ENCODE measurements around the gene SIPA1L3. TPM values are rescaled to one million over a fixed set of nuclear protein-coding genes. Genes with fewer than 3 reads are reported as not detected.

Gene SIPA1L3
- total RNA-seq, 1 donor = 28.9 TPM

DNA sequence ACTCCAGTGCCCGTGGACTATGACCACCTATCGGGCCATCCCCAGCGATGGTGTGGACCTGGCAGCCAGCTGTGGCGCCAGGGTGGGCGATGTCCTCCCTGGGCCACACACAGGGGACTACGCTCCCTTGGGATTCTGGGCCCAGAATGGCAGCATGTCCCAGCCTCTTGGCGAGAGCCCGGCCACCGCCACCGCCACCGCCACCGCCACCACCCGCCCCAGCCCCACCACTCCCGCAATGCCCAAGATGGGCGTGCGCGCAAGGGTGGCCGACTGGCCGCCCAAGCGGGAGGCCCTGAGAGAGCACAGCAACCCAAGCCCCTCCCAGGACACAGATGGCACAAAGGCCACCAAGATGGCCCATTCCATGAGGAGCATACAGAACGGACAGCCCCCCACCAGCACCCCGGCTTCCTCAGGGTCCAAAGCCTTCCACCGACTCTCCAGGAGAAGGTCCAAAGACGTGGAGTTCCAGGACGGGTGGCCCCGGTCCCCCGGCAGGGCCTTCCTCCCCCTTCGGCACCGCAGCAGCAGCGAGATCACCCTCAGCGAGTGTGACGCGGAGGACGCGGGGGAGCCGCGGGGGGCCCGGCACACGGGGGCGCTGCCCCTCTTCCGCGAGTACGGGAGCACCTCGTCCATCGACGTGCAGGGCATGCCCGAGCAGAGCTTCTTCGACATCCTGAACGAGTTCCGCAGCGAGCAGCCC lies 174.7 kb downstream of the SIPA1L3 start:
- no peak overlapping the region for H3K4me3 ChIP-seq (ENCODE audit: low read depth, low read length)
- no peak for DNase-seq (ENCODE audit: low read depth)
- TF ChIP-seq, protein P1, sequence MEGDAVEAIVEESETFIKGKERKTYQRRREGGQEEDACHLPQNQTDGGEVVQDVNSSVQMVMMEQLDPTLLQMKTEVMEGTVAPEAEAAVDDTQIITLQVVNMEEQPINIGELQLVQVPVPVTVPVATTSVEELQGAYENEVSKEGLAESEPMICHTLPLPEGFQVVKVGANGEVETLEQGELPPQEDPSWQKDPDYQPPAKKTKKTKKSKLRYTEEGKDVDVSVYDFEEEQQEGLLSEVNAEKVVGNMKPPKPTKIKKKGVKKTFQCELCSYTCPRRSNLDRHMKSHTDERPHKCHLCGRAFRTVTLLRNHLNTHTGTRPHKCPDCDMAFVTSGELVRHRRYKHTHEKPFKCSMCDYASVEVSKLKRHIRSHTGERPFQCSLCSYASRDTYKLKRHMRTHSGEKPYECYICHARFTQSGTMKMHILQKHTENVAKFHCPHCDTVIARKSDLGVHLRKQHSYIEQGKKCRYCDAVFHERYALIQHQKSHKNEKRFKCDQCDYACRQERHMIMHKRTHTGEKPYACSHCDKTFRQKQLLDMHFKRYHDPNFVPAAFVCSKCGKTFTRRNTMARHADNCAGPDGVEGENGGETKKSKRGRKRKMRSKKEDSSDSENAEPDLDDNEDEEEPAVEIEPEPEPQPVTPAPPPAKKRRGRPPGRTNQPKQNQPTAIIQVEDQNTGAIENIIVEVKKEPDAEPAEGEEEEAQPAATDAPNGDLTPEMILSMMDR (IDR thresholded peaks at IDR 0.05; ENCODE audit: insufficient read depth, low read length) = no peak

DNA sequence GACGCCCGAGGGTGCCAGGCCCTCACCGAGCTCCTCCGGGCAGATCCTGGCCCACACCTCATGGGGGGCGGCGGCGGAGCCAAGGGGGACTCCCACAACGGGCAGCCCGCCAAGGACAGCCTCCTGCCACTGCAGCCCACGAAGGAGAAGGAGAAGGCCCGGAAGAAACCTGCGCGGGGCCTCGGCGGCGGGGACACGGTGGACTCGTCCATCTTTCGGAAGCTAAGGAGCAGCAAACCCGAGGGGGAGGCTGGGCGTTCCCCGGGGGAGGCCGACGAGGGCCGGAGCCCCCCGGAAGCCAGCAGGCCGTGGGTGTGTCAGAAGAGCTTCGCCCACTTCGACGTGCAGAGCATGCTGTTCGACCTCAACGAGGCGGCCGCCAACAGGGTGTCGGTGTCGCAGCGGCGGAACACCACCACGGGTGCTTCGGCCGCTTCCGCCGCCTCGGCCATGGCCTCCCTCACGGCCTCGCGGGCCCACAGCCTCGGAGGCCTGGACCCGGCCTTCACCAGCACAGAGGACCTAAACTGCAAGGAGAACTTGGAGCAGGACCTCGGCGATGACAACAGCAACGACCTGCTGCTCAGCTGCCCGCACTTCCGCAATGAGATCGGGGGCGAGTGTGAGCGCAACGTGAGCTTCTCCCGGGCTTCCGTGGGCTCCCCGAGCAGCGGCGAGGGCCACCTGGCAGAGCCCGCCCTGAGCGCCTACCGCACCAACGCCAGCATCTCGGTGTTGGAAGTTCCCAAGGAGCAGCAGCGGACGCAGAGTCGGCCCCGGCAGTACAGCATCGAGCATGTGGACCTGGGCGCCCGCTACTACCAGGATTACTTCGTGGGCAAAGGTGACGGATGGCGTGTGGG lies 175.5 kb downstream of the SIPA1L3 start:
- TF ChIP-seq, protein P1 (IDR thresholded peaks at IDR 0.05; ENCODE audit: insufficient read depth, low read length) = no peak
- H3K4me3 ChIP-seq (ENCODE audit: low read depth, low read length) = no peak overlapping the region
- no peak for DNase-seq (ENCODE audit: low read depth)

DNA sequence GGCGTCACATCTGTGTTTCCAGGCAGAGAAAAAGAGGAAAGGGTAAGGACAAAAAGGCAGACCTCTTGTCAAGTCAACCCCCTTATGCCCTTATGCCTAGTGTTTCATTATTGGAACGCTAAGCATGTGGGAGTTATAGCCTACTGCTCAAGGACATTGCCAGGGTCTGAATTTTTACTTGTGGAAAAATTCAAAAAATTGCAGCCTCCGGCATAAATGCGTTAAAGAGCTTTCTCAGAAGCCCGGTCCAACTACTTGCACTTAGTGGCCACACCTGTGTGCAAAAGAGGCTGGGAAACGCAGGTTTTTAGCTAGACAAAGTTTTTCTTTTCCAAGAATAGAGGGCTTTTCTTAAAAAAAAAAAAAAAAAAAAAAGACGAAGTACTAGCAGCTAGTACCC lies 177.2 kb downstream of the SIPA1L3 start:
- TF ChIP-seq, protein P1 (IDR thresholded peaks at IDR 0.05; ENCODE audit: insufficient read depth, low read length) = no peak
- no peak for DNase-seq (ENCODE audit: low read depth)

DNA sequence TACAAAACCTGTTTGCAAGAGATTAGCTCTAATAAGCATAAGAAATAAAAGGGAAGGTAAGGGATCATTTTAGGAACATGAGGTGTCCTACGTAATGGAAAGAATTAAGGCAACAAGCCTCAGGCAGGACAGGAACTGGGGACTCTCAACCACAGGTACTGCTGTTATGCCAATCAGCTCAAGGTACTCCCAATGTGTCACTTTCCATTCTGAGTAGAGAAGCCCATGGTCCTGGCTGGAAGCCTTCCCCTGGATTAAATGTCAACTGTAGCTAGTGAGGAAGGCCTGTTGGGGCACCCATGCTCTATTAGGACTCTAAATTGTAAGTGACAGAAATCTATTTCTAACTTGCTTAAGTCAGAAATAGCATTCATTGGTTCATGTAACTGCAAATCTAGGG lies 182.4 kb downstream of the SIPA1L3 start:
- DNase-seq (ENCODE audit: low read depth) = no peak
- H3K4me3 ChIP-seq (ENCODE audit: low read depth, low read length) = no peak overlapping the region
- TF ChIP-seq, protein P1 (IDR thresholded peaks at IDR 0.05; ENCODE audit: insufficient read depth, low read length) = no peak

More for the DNA sequence above, 177.2 kb downstream of the SIPA1L3 start:
- H3K4me3 ChIP-seq (ENCODE audit: low read depth, low read length) = no peak overlapping the region

DNA sequence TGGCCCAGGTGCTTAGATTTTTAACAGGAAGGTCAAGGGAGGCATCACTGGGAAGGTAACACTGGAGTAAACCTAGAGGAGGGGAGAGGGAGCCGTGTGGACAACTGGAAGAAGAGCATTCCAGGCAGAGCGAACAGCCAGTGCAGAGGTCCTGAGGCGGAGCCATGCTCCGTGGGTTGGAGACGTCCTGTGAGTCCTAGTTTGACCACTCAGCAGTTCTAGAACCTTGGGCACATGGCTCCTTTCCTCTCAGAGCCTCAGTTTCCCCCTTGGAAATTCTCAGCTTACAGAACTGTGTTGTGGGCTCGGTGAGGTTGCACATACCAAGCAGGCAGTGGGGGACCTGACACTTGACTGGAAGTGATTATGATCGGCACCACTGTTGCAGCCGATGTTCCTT lies 186.1 kb downstream of the SIPA1L3 start:
- TF ChIP-seq, protein P1 (IDR thresholded peaks at IDR 0.05; ENCODE audit: insufficient read depth, low read length) = no peak
- H3K4me3 ChIP-seq (ENCODE audit: low read depth, low read length) = no peak overlapping the region
- DNase-seq (ENCODE audit: low read depth) = no peak

DNA sequence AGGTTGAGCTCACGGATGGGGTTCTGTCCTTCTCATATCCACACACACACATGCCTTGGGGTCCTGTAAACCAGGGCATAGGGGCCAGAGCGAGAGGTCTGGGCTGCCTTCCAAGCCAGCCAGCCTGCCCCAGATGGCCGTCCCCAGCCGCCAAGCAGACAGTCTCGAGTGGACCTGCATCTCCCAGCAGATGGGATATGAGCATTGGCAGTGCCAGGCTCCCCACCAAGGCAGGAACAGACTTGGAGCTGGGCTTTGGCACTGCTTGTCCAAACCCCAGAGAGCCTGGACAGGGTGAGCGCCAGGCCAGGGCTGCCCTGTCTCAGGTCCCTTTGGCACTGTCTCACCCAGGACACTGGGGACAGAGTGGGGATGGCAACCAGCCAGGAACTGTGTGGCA lies 186.6 kb downstream of the SIPA1L3 start:
- no peak overlapping the region for H3K4me3 ChIP-seq (ENCODE audit: low read depth, low read length)
- TF ChIP-seq, protein P1 (IDR thresholded peaks at IDR 0.05; ENCODE audit: insufficient read depth, low read length) = no peak
- DNase-seq (ENCODE audit: low read depth) = no peak

Data from fibroblast of the aortic adventitia (primary cell).